RWPE1 (cell line): Measurements from ENCODE around the gene PLPPR5.

Experiments used
- CTCF ChIA-PET: fragments of 350-600 bp; sonication (Branson Sonifier 250); formaldehyde crosslinking; extraction: SDS; loops from one replicate; lab custom pipeline; 2021; lab: Yijun Ruan, JAX
- POLR2A ChIA-PET: fragments of 400-600 bp; formaldehyde crosslinking; extraction: SDS; loops from one replicate; lab custom pipeline; 2020; ENCODE audit warnings: antibody characterized with exemption; ENCODE audit not compliant: low non-redundant PET; lab: Yijun Ruan, JAX
- DNase-seq: peaks from one replicate; pipeline ENCODE4 v3.0.0; 2012; ENCODE audit warnings: low spot score
- H3K27ac ChIP-seq: fragments of 450-650 bp; 2 replicates; pipeline ENCODE4 v1.5.1; 2017
- CTCF ChIP-seq: fragments of 450-650 bp; conservative IDR thresholded peaks from 2 replicates; pipeline ENCODE4 v1.5.1; 2017; ENCODE audit warnings: low read depth, mild to moderate bottlenecking

The PLPPR5 gene

GRCh38 chr1:98926597-98926996 is 78.1 kb downstream of the PLPPR5 start:
- ChIA-PET POLR2A (no interaction called here), CTCF (no interaction called here)
- no peak for TF ChIP-seq CTCF
- no peak overlapping the region for H3K27ac ChIP-seq
- DNase-seq, result no peak

- CTCF ChIA-PET, result no interaction called here
- H3K27ac ChIP-seq, result no peak overlapping the region
- TF ChIP-seq CTCF, result no peak
- POLR2A ChIA-PET, result no interaction called here
- no peak for DNase-seq
Measured at GRCh38 chr1:98924977-98925376, 79.7 kb downstream of the PLPPR5 start.

GRCh38 chr1:98923667-98924066 is 81.0 kb downstream of the PLPPR5 start:
- ChIA-PET POLR2A (no interaction called here), CTCF (no interaction called here)
- no peak overlapping the region for H3K27ac ChIP-seq
- no peak for DNase-seq
- TF ChIP-seq CTCF, result no peak

- ChIA-PET POLR2A (no interaction called here), CTCF (no interaction called here)
- peak; percentile 50 for DNase-seq
- no peak overlapping the region for H3K27ac ChIP-seq
- TF ChIP-seq CTCF, result no peak
Measured at GRCh38 chr1:98921817-98922216, 82.8 kb downstream of the PLPPR5 start.

GRCh38 chr1:98920441-98921110 is 84.1 kb downstream of the PLPPR5 start:
- TF ChIP-seq CTCF, result no peak
- no peak overlapping the region for H3K27ac ChIP-seq
- ChIA-PET CTCF (no interaction called here), POLR2A (no interaction called here)
- DNase-seq, result peak; percentile 45

GRCh38 chr1:98919652-98920051 is 85.0 kb downstream of the PLPPR5 start:
- no peak for TF ChIP-seq CTCF

More at GRCh38 chr1:98919652-98920051, 85.0 kb downstream of the PLPPR5 start:
- ChIA-PET CTCF (no interaction called here), POLR2A (no interaction called here)
- no peak for DNase-seq
- H3K27ac ChIP-seq, result no peak overlapping the region
